SJSA1 (cell line): Measurements from ENCODE around the gene RPS6KA4. TPM values are rescaled to one million over a fixed set of nuclear protein-coding genes. Genes with fewer than 3 reads are reported as not detected.
"Not testable (repeated sequence)": the region's sequence is repeated elsewhere in the genome, so short reads cannot be mapped to it uniquely, and the experiment has no call there.

Experiments
- DNase-seq, 2 experiments: peaks; one replicate each; pipeline ENCODE4 v3.0.0-alpha.2; 2015 to 2020; ENCODE audit warnings: low spot score in 2 of 2, low read depth in 1 of 2
- H3K27ac ChIP-seq: fragments of 250-450 bp; sonication (Bioruptor Pico); 2 replicates; pipeline ENCODE4 v1.5.1; 2020; ENCODE audit warnings: mild to moderate bottlenecking, moderate library complexity
- H3K27me3 ChIP-seq: fragments of 250-450 bp; sonication (Bioruptor Pico); replicated peaks from 2 replicates; pipeline ENCODE4 v1.5.1; 2020; ENCODE audit warnings: mild to moderate bottlenecking, moderate library complexity
- H3K36me3 ChIP-seq: fragments of 250-450 bp; sonication (Bioruptor Pico); 2 replicates; pipeline ENCODE4 v1.5.1; 2020; ENCODE audit warnings: mild to moderate bottlenecking
- H3K4me1 ChIP-seq: fragments of 250-450 bp; sonication (Bioruptor Pico); replicated peaks from 2 replicates; pipeline ENCODE4 v1.6.1; 2021; ENCODE audit warnings: mild to moderate bottlenecking
- H3K4me3 ChIP-seq: fragments of 250-450 bp; sonication (Bioruptor Pico); 2 replicates; pipeline ENCODE4 v1.5.1; 2020; ENCODE audit warnings: mild to moderate bottlenecking
- H3K9me3 ChIP-seq: fragments of 250-450 bp; sonication (Bioruptor Pico); replicated peaks from 2 replicates; pipeline ENCODE4 v1.5.1; 2020; ENCODE audit warnings: mild to moderate bottlenecking
- total RNA-seq: library from RNA; depleted of rRNA; stranded (reverse); fragments of >200 nt; shearing (Covaris generic); gene quantifications from 2 replicates; pipeline ENCODE4 v1.2.3, GENCODE V29; 2014

RPS6KA4 gene
- total RNA-seq, 1 experiment from 2014 or later: 84.1 TPM

DNA sequence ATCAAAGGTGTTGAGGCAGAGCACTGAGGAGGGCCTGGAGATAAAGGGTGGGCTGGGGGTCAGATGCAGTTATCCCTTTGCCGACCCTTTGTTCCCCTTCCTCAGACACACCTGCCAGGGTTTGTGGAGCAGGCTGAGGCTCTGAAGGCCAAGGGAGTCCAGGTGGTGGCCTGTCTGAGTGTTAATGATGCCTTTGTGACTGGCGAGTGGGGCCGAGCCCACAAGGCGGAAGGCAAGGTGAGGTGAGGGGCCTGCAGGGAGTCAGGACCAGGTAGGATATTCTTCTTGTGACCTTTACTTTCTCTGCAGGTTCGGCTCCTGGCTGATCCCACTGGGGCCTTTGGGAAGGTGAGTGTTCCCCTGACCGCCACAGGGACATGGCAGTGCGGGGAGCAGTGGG, 38.4 kb upstream of the RPS6KA4 start:
- Histone ChIP-seq H3K27me3 (no peaks in the 10 kb centered on the region), H3K9me3 (no peaks in the 10 kb centered on the region)
- no peak for DNase-seq

DNA sequence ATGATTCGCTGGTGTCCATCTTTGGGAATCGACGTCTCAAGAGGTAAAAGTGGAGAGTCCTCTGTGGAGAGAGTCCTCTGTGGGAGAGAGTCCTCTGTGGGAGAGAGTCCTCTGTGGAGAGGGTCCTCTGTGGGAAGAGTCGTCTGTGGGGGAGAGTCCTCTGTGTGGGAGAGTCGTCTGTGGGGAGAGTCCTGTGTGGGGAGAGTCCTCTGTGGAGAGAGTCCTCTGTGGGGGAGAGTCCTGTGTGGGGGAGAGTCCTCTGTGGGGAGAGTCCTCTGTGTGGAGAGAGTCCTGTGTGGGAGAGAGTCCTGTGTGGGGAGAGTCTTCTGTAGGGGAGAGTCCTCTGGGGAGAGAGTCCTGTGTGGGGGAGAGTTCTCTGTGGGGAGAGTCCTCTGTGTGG, 37.9 kb upstream of the RPS6KA4 start:
- Histone ChIP-seq H3K27ac (no peak overlapping the region), H3K4me1 (peaks cover 20% of the 10 kb centered on the region), H3K36me3 (peaks cover 24% of the 10 kb centered on the region), H3K4me3 (no peak overlapping the region), H3K9me3 (no peaks in the 10 kb centered on the region), H3K27me3 (no peaks in the 10 kb centered on the region)
- no peak for DNase-seq

More for the DNA sequence above, 38.4 kb upstream of the RPS6KA4 start:
- H3K27ac ChIP-seq: no peak overlapping the region
- peaks cover 20% of the 10 kb centered on the region for H3K4me1 ChIP-seq
- peaks cover 27% of the 10 kb centered on the region for H3K36me3 ChIP-seq
- H3K4me3 ChIP-seq: no peak overlapping the region

DNA sequence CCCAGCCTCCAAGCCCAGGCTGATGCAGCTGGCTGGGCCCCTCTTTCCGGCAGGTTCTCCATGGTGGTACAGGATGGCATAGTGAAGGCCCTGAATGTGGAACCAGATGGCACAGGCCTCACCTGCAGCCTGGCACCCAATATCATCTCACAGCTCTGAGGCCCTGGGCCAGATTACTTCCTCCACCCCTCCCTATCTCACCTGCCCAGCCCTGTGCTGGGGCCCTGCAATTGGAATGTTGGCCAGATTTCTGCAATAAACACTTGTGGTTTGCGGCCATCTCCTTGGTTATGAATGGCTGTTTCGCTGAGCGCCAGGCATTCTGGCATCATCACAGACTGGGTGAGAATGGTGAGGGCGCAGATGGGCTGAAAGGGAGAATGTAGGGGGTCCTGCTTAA, 37.4 kb upstream of the RPS6KA4 start:
- H3K27me3 ChIP-seq: no peaks in the 10 kb centered on the region
- no peak overlapping the region for H3K4me3 ChIP-seq
- no peaks in the 10 kb centered on the region for H3K9me3 ChIP-seq
- H3K27ac ChIP-seq: no peak overlapping the region
- H3K4me1 ChIP-seq: peaks cover 19% of the 10 kb centered on the region
- H3K36me3 ChIP-seq: peaks cover 19% of the 10 kb centered on the region
- peak; percentile 66 to 75 for DNase-seq

GRCh38 chr11:64322925-64323260, 36.1 kb upstream of the RPS6KA4 start:
- H3K36me3 ChIP-seq: peaks cover 11% of the 10 kb centered on the region
- no peaks in the 10 kb centered on the region for H3K9me3 ChIP-seq
- no peaks in the 10 kb centered on the region for H3K27me3 ChIP-seq
- H3K4me1 ChIP-seq: peaks cover 15% of the 10 kb centered on the region
- no peak overlapping the region for H3K27ac ChIP-seq
- no peak overlapping the region for H3K4me3 ChIP-seq
- no peak for DNase-seq

GRCh38 chr11:64323373-64323772, 35.6 kb upstream of the RPS6KA4 start:
- peaks cover 15% of the 10 kb centered on the region for H3K4me1 ChIP-seq
- no peaks in the 10 kb centered on the region for H3K27me3 ChIP-seq
- no peak overlapping the region for H3K4me3 ChIP-seq
- DNase-seq: no peak
- peaks cover 11% of the 10 kb centered on the region for H3K36me3 ChIP-seq
- no peaks in the 10 kb centered on the region for H3K9me3 ChIP-seq
- no peak overlapping the region for H3K27ac ChIP-seq

DNA sequence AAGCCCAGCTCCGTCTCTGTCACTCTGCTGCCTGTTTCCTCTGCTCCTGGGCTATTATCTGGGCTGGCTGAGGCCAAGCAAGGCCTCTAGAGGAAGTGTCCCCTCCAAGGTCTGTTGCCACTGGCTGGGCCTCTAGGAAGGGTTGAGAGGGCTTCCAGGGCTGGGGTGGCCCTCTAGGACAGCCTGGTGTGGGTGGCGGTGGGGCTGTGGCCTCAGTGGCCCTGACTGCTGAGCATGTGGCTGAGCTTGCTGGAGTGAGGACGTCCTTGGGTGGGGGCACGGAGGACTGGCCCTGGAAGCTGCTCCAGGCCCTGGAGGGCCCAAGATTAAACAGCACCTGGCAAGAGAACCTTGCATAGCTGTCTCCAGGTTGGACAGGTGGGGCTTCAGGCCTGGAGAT, 35.0 kb upstream of the RPS6KA4 start:
- peaks cover 11% of the 10 kb centered on the region for H3K36me3 ChIP-seq
- H3K4me3 ChIP-seq, H3K27ac ChIP-seq: not testable (repeated sequence)

GRCh38 chr11:64324692-64325469, 34.1 kb upstream of the RPS6KA4 start:
- no peaks in the 10 kb centered on the region for H3K27me3 ChIP-seq
- no peak overlapping the region for H3K4me3 ChIP-seq
- H3K36me3 ChIP-seq: peaks cover 11% of the 10 kb centered on the region
- DNase-seq: no peak
- no peak overlapping the region for H3K27ac ChIP-seq
- H3K4me1 ChIP-seq: peaks cover 10% of the 10 kb centered on the region
- no peaks in the 10 kb centered on the region for H3K9me3 ChIP-seq

More for the DNA sequence above, 35.0 kb upstream of the RPS6KA4 start:
- peaks cover 13% of the 10 kb centered on the region for H3K4me1 ChIP-seq
- not testable (repeated sequence) for H3K9me3 ChIP-seq, DNase-seq, H3K27me3 ChIP-seq

DNA sequence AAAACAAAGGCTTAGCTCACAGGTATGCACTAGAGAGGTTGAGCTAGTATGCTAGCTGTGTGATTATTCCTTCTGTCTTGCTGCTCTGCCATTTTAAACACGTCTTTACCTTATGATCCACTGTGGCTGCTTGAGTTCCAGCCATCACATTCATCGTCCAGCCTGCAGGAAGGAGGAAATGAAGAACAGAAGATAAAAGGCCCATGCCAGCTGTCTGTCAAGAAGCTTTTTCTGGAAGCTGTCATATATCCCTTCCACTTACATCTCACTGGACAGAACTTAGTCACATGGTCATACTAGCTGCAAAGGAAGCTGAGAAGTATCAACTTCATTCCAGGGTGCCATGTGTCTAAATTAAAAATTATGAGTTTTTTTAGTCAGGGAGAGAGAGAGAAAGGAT, 31.6 kb upstream of the RPS6KA4 start:
- Histone ChIP-seq H3K27me3 (no peaks in the 10 kb centered on the region), H3K36me3 (peaks cover 6% of the 10 kb centered on the region), H3K9me3 (no peaks in the 10 kb centered on the region), H3K4me1 (peaks cover 9% of the 10 kb centered on the region), H3K4me3 (no peak overlapping the region), H3K27ac (no peak overlapping the region)
- DNase-seq: no peak

DNA sequence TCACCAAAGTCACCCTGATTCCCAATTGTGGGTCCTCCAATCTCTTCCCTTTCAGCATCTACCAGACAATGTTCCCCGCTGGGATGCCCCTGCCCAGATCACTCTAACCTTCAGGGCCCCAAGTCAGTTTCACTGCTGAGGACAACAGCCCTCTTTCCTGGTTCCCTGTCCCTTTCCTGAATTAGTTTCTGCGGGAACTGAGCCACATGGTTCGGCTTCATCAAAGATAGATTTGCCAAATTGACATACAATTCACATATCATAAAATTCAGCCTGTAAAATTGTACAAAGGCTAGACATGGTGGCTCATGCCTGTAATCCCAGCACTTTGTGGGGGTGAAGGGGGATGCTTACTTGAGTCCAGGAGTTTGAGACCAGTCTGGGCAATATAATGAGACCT, 31.0 kb upstream of the RPS6KA4 start:
- H3K9me3 ChIP-seq: no peaks in the 10 kb centered on the region
- peaks cover 9% of the 10 kb centered on the region for H3K4me1 ChIP-seq
- peaks cover under 1% of the 10 kb centered on the region for H3K36me3 ChIP-seq
- H3K27ac ChIP-seq: no peak overlapping the region
- H3K27me3 ChIP-seq: no peaks in the 10 kb centered on the region
- H3K4me3 ChIP-seq: no peak overlapping the region
- DNase-seq: no peak

DNA sequence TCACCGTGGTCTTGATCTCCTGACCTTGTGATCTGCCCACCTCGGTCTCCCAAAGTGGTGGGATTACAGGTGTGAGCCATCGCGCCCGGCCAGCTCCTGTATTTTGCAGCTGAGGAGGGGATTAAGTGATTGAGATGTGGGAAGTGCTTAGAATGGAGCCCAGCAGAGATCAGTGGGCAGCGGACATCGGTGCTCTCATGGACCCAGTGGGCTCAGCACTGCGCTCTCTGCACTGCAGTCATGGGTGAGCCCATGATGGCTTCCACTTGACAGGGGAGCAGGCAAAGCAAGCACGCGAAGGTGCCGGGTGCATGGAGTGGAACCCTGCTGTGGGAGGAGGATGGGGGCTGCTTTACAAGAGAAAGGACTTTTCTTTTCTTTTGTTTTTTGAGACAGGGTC, 28.1 kb upstream of the RPS6KA4 start:
- Histone ChIP-seq H3K27ac (no peak overlapping the region), H3K27me3 (no peaks in the 10 kb centered on the region), H3K4me3 (no peak overlapping the region), H3K36me3 (no peaks in the 10 kb centered on the region), H3K4me1 (peaks cover 18% of the 10 kb centered on the region), H3K9me3 (no peaks in the 10 kb centered on the region)
- DNase-seq: no peak

GRCh38 chr11:64331569-64332371, 27.2 kb upstream of the RPS6KA4 start:
- H3K4me1 ChIP-seq: peaks cover 18% of the 10 kb centered on the region
- DNase-seq: peak; percentile 68 to 92
- H3K4me3 ChIP-seq: no peak overlapping the region
- H3K27me3 ChIP-seq: no peaks in the 10 kb centered on the region
- H3K36me3 ChIP-seq: no peaks in the 10 kb centered on the region
- H3K27ac ChIP-seq: no peak overlapping the region
- H3K9me3 ChIP-seq: no peaks in the 10 kb centered on the region

DNA sequence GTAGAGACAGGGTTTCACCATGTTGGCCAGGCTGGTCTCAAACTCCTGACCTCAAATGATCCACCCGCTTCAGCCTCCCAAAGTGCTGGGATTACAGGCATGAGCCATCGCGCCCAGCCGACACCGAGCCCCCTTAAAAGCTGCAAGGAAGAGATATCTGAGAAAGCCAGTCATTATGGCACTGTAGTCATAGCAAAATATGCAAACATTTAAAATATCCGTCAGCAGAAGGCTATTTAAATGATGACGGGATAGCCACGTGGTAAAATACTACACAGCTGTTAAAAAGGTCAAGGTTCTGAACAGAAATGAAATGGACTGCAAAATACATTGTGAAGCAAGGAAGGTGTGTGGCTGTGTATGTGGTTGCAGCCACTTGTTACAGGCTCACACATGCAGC, 25.4 kb upstream of the RPS6KA4 start:
- H3K4me3 ChIP-seq: no peak overlapping the region
- no peaks in the 10 kb centered on the region for H3K27me3 ChIP-seq
- H3K36me3 ChIP-seq: no peaks in the 10 kb centered on the region
- H3K4me1 ChIP-seq: peaks cover 18% of the 10 kb centered on the region
- no peak for DNase-seq
- H3K9me3 ChIP-seq: no peaks in the 10 kb centered on the region
- no peak overlapping the region for H3K27ac ChIP-seq

DNA sequence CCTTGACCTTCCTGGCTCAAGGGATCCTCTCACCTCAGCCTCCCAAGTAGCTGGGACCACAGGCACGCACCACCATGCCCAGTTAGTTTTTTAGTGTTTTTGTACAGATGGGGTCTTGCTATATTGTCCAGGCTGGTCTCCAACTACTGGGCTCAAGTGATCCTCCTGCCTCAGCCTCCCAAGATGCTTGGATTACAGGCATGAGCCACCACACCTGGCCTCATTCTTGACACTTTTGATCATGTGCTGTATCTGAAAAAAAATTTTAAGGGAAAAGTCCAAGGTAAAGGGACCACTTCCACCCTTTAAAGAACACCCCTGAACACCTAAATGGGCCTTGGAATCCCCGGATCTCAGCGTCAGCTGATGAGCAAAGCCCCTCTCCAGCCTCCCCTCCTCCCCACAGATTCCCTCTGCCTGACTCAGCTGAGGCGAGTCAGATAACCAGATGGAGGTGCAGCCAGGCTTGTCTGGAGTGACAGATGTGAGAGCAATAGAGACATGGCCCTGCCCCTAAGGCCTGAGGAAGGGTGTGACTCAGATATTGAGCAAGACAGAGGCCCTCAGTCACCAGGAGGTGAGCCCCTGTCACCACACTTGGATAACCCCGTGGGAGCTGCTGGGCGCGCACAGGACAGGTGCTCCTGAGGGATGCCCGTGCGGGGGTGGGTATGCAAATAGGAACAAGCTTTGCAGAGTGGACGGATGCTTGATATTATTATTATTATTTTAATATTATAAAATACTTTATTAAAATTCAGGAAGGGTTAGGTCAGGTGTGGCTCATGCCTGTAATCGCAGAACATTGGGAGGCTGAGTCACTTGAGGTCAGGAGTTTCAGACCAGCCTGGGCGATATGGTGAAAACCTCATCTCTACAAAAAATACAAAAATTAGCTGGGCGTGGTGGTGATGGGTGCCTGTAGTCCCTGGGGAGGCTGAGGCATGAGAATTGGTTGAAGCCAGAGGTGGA, 23.9 kb upstream of the RPS6KA4 start:
- H3K4me1 ChIP-seq: peaks cover 18% of the 10 kb centered on the region
- H3K9me3 ChIP-seq: no peaks in the 10 kb centered on the region
- H3K27ac ChIP-seq: no peak overlapping the region
- H3K27me3 ChIP-seq: no peaks in the 10 kb centered on the region
- no peak overlapping the region for H3K4me3 ChIP-seq
- peak; percentile 84 to 95 for DNase-seq
- no peaks in the 10 kb centered on the region for H3K36me3 ChIP-seq
